ENCODE results near the gene TREH. TPM values are rescaled to one million over a fixed set of nuclear protein-coding genes. Genes with fewer than 3 reads are reported as not detected.

The TREH gene
- total RNA-seq, 1 donor from 2014 or later: not detected

DNA sequence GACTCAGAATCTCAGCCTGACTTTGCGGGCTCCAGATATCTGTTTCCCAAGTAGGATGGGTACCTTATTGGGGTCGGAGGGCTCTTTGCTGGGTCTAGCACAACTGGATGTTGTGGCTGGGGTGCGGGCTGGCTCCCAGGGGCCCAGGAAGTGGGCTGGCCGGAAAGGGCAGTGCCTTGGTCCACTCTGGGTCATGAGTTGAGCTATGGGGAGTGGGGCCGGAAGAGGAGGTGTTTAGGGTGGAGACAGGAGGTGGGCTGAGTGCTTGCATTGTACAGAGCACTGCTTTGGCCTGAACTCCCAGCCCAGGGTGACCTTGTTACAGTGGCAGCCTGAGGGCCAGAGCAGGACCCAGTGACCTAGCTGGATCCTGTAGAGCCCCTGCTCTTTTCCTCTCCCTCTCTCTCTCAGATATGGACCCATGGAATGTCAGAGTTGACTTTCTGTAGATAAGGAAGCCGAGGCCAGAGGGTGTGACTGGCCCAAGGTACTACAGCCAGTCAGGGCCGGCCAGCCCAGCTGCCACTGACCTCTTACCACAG lies 58.9 kb downstream of the TREH start:
- H3K27me3 Mint-ChIP-seq (ENCODE audit: low read depth): no peaks in the 10 kb centered on the region
- H3K4me3 Mint-ChIP-seq: peak overlapping the region; percentile 79
- TF ChIP-seq, protein P1, sequence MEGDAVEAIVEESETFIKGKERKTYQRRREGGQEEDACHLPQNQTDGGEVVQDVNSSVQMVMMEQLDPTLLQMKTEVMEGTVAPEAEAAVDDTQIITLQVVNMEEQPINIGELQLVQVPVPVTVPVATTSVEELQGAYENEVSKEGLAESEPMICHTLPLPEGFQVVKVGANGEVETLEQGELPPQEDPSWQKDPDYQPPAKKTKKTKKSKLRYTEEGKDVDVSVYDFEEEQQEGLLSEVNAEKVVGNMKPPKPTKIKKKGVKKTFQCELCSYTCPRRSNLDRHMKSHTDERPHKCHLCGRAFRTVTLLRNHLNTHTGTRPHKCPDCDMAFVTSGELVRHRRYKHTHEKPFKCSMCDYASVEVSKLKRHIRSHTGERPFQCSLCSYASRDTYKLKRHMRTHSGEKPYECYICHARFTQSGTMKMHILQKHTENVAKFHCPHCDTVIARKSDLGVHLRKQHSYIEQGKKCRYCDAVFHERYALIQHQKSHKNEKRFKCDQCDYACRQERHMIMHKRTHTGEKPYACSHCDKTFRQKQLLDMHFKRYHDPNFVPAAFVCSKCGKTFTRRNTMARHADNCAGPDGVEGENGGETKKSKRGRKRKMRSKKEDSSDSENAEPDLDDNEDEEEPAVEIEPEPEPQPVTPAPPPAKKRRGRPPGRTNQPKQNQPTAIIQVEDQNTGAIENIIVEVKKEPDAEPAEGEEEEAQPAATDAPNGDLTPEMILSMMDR (IDR thresholded peaks at IDR 0.05; ENCODE audit: unreplicated experiment): no peak
- H3K36me3 Mint-ChIP-seq: peaks cover 2% of the 10 kb centered on the region
- no peaks in the 10 kb centered on the region for H3K9me3 Mint-ChIP-seq
- peak overlapping the region; percentile 95 for H3K27ac Mint-ChIP-seq
- H3K4me1 Mint-ChIP-seq: peaks cover 70% of the 10 kb centered on the region
- no peak for DNase-seq (ENCODE audit: low spot score in 2 of 2, unreplicated experiment in 2 of 2)

DNA sequence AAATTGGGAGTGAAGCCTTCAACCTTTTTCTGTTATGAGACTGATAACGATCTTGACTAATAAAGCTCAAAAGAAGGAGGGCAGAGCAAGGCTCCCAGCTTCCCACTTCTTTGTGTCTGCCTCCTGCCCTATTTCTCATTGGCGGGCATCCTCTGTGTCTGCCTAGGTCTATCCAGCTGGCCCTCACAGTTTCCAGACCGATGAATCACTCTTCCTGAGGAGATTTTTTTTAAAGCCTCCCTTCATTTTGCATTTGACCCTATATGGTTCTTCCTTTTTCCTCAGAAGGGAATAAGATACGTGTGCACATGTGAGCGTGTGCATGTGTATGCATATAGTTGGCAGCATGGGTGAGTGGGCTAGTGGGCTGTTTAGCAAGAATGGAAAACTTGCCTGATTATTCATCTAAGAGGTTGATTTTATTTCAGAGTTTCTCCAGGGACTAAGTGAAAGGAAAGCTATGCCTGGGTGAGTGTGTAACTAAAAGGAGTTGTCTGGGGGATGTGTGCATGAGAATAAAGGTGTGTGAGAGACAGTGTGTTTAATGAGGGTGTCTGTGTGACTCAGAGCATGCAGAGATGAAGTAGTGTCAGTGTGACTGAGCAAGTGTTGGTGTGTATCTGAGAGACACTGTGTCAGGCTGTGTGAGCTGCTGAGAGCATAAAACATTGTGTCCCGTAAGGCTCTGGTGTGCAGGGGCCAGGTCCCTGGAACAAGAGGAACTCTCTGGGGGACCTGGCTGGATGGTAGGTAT lies 59.8 kb downstream of the TREH start:
- Mint-ChIP-seq H3K9me3 (no peaks in the 10 kb centered on the region), H3K27ac (peak overlapping the region; percentile 82), H3K36me3 (peaks cover 2% of the 10 kb centered on the region), H3K4me1 (peaks cover 80% of the 10 kb centered on the region), H3K4me3 (peak overlapping the region; percentile 40), H3K27me3 (ENCODE audit: low read depth) (no peaks in the 10 kb centered on the region)
- TF ChIP-seq, protein P1 (IDR thresholded peaks at IDR 0.05; ENCODE audit: unreplicated experiment): no peak
- DNase-seq (ENCODE audit: low spot score in 2 of 2, unreplicated experiment in 2 of 2): no peak

DNA sequence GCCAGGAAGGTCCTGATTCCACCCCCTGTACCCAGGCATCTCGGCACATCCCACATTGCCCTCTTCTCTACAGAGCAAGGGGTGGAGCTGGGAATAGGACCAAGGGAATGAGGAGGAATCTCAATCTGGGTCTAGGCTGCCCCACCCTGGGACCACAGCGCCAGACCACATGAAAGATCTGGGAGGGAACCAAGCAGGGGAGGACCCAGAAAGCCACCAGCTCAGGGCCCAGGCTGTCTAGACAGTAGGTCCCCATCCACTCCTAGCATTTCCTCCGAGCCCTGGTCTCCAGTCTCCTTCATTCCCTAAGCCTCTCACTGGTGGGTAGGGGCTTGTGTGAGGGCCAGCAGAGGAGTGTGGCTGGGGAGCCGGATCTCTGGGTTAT lies 60.5 kb downstream of the TREH start:
- TF ChIP-seq, protein P1 (IDR thresholded peaks at IDR 0.05; ENCODE audit: unreplicated experiment): no peak
- Mint-ChIP-seq H3K4me3 (no peak overlapping the region), H3K27ac (peak overlapping the region; percentile 82), H3K4me1 (peaks cover 83% of the 10 kb centered on the region), H3K9me3 (no peaks in the 10 kb centered on the region), H3K27me3 (ENCODE audit: low read depth) (no peaks in the 10 kb centered on the region), H3K36me3 (peaks cover 2% of the 10 kb centered on the region)
- no peak for DNase-seq (ENCODE audit: low spot score in 2 of 2, unreplicated experiment in 2 of 2)

DNA sequence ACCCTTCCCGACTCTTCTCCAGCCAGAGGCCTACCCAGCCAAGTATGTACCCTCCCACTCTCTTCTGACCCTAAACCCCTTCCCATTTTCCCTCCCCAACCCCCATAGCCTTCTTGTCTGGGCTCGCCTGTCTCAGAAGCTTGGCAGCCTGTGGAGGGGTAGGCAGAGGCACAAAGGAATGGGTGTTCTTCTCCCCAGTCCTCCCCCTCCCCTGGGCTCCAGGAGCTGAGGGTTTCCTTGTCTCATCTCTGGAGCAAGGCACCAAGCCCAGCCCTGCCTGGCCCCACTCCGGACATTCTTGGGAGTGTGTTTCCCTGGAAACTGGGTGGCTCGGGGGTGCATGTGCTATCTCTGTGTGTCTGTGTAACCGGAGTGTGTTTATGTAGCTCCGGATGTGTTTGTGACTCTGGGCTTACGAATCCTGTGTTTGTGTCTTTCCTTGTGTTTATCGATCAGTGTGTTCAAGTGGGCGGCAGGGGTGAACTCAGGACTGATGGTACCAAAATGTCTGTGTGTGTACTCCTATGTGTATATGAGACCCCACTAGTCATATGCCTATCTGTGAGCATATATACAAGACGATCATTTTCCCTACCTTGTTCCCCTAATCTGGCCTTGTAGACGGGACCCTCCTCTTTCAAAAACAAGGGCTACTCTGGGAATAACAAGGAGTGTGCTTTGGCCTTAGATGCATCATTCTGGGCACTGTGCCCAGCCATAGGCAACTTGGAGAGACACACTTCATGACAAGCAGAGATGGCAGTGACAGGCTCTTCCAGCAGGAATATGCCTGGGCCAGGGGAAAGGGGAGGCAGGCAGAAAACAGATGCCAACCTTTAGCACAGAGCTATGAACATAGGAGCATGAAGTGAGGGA lies 61.1 kb downstream of the TREH start:
- H3K4me1 Mint-ChIP-seq: peaks cover 84% of the 10 kb centered on the region
- peak overlapping the region; percentile 82 for H3K27ac Mint-ChIP-seq
- H3K9me3 Mint-ChIP-seq: no peaks in the 10 kb centered on the region
- DNase-seq (ENCODE audit: low spot score in 2 of 2, unreplicated experiment in 2 of 2): no peak
- TF ChIP-seq, protein P1 (IDR thresholded peaks at IDR 0.05; ENCODE audit: unreplicated experiment): no peak
- H3K27me3 Mint-ChIP-seq (ENCODE audit: low read depth): no peaks in the 10 kb centered on the region
- H3K4me3 Mint-ChIP-seq: peak overlapping the region; percentile 1
- H3K36me3 Mint-ChIP-seq: no peaks in the 10 kb centered on the region

DNA sequence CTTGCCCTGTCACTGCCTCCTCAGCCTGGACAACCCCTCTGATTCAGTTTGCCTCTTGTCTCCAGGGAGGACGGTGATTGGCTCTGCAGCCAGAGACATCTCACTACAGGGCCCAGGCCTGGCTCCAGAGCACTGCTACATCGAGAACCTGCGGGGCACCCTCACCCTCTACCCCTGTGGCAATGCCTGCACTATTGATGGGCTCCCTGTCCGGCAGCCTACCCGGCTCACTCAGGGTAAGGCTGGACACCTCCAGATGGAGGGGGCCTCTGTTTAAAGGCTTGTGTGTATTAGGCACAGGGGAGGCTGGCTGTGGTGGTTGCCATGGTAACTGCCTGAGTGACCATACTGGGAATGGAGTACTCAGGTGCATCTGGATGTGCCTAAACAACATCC lies 63.5 kb downstream of the TREH start:
- no peak for DNase-seq (ENCODE audit: low spot score in 2 of 2, unreplicated experiment in 2 of 2)
- H3K36me3 Mint-ChIP-seq: no peaks in the 10 kb centered on the region
- TF ChIP-seq, protein P1 (IDR thresholded peaks at IDR 0.05; ENCODE audit: unreplicated experiment): no peak
- no peak overlapping the region for H3K4me3 Mint-ChIP-seq
- no peaks in the 10 kb centered on the region for H3K9me3 Mint-ChIP-seq
- H3K27me3 Mint-ChIP-seq (ENCODE audit: low read depth): peaks cover 8% of the 10 kb centered on the region
- H3K4me1 Mint-ChIP-seq: peaks cover 83% of the 10 kb centered on the region
- peak overlapping the region; percentile 96 for H3K27ac Mint-ChIP-seq

Data from mesothelial cell of epicardium (in vitro differentiated cells).